ENCODE data around the gene PDIA2. TPM values are rescaled to one million over a fixed set of nuclear protein-coding genes. Genes with fewer than 3 reads are reported as not detected.
"Not testable (repeated sequence)": the region's sequence is repeated elsewhere in the genome, so short reads cannot be mapped to it uniquely, and the experiment has no call there.

Gene PDIA2
- total RNA-seq, 1 experiment from 2014 or later: not detected

DNA sequence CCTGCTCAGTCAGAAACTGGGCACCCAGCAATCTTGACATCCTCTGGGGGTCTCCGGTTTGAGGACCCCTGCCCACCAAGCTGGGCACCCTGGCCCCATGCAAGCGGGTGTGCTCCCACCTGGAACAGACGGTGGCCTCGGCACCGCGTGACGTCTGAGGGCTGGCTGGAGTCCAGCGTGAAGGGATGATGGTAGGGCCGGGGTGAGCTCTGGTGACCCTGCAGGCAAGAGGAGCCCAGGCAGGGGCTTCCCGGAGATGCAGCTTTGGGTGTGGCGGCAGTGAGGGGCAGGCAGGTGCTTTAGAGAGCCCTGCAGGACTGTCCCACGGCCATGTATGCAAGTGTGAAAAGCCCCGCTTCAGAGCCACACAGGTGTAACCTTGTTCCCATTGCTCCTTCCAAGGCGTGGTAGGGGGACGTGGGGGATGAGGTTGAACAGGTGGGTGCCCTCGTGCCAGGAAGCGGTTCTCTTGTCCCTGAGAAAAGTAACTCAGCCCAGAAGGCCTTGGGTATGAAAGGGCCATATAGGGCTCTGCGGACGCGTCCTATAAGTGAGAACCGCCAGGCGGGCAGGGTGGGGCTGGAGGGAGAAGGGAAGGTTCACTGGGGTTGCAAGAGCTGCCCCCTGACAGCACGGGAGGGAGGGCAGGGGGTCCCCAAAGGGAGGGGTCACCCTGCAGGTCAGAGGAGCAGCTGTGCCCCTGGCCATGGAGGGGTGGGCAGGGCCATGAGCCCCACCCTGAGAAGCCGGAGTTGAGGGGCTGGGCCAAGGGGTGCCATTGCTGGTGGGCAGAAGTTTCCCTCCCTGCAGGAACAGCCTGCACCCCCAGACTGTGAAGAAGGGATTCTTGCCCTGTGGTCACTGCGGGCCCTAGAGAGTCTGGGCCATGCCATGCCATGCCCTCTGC is 16.5 kb upstream of the PDIA2 start:
- Histone ChIP-seq H3K4me1 (ENCODE audit: insufficient read depth, low read length, poor library complexity, severe bottlenecking) (no peaks in the 10 kb centered on the region), H3K27me3 (replicated peaks; ENCODE audit: insufficient read depth, low read depth, low read length, poor library complexity) (no peaks in the 10 kb centered on the region), H3K9me3 (ENCODE audit: low read depth, low read length, poor library complexity, severe bottlenecking) (no peaks in the 10 kb centered on the region), H3K4me3 (ENCODE audit: low read depth, low read length, poor library complexity, severe bottlenecking) (no peak overlapping the region), H3K36me3 (ENCODE audit: insufficient read depth, low read length, poor library complexity, severe bottlenecking) (peaks cover 8% of the 10 kb centered on the region), H3K27ac (ENCODE audit: low read depth, low read length, poor library complexity, severe bottlenecking) (no peak overlapping the region)
- POLR2A ChIA-PET (ENCODE audit: low non-redundant PET): no interaction called here
- intact Hi-C loops (cut with micrococcal nuclease; ENCODE audit: unreplicated experiment): no loop called here
- no TSS peak for BruUV-seq (replicated peaks)
- no peak for DNase-seq (ENCODE audit: low spot score)
- TF ChIP-seq, protein P1, sequence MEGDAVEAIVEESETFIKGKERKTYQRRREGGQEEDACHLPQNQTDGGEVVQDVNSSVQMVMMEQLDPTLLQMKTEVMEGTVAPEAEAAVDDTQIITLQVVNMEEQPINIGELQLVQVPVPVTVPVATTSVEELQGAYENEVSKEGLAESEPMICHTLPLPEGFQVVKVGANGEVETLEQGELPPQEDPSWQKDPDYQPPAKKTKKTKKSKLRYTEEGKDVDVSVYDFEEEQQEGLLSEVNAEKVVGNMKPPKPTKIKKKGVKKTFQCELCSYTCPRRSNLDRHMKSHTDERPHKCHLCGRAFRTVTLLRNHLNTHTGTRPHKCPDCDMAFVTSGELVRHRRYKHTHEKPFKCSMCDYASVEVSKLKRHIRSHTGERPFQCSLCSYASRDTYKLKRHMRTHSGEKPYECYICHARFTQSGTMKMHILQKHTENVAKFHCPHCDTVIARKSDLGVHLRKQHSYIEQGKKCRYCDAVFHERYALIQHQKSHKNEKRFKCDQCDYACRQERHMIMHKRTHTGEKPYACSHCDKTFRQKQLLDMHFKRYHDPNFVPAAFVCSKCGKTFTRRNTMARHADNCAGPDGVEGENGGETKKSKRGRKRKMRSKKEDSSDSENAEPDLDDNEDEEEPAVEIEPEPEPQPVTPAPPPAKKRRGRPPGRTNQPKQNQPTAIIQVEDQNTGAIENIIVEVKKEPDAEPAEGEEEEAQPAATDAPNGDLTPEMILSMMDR (conservative IDR thresholded peaks at IDR 0.05; ENCODE audit: low read depth, low read length): no peak
- no peak for TF ChIP-seq EZH2 (IDR thresholded peaks at IDR 0.05; ENCODE audit: borderline replicate concordance, low read depth, low read length, poor library complexity, severe bottlenecking)
- CTCF ChIA-PET: no interaction called here

DNA sequence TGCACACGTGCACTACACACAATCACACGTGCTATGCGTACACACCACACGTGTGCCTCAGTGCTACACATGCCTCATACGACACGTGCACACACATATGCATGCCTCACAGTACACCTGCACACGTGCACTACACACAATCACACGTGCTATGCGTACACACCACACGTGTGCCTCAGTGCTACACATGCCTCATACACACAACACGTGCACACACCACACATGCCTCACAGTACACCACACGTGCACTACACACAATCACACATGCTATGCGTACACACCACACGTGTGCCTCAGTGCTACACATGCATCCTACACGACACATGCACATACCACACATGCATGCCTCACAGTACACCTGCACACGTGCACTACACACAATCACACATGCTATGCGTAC is 15.4 kb upstream of the PDIA2 start:
- intact Hi-C loops (cut with micrococcal nuclease; ENCODE audit: unreplicated experiment); H3K4me1 ChIP-seq (ENCODE audit: insufficient read depth, low read length, poor library complexity, severe bottlenecking); POLR2A ChIA-PET (ENCODE audit: low non-redundant PET); CTCF ChIA-PET; H3K36me3 ChIP-seq (ENCODE audit: insufficient read depth, low read length, poor library complexity, severe bottlenecking); BruUV-seq (replicated peaks); H3K9me3 ChIP-seq (ENCODE audit: low read depth, low read length, poor library complexity, severe bottlenecking); DNase-seq (ENCODE audit: low spot score); H3K27ac ChIP-seq (ENCODE audit: low read depth, low read length, poor library complexity, severe bottlenecking); H3K4me3 ChIP-seq (ENCODE audit: low read depth, low read length, poor library complexity, severe bottlenecking); H3K27me3 ChIP-seq (replicated peaks; ENCODE audit: insufficient read depth, low read depth, low read length, poor library complexity): not testable (repeated sequence)

DNA sequence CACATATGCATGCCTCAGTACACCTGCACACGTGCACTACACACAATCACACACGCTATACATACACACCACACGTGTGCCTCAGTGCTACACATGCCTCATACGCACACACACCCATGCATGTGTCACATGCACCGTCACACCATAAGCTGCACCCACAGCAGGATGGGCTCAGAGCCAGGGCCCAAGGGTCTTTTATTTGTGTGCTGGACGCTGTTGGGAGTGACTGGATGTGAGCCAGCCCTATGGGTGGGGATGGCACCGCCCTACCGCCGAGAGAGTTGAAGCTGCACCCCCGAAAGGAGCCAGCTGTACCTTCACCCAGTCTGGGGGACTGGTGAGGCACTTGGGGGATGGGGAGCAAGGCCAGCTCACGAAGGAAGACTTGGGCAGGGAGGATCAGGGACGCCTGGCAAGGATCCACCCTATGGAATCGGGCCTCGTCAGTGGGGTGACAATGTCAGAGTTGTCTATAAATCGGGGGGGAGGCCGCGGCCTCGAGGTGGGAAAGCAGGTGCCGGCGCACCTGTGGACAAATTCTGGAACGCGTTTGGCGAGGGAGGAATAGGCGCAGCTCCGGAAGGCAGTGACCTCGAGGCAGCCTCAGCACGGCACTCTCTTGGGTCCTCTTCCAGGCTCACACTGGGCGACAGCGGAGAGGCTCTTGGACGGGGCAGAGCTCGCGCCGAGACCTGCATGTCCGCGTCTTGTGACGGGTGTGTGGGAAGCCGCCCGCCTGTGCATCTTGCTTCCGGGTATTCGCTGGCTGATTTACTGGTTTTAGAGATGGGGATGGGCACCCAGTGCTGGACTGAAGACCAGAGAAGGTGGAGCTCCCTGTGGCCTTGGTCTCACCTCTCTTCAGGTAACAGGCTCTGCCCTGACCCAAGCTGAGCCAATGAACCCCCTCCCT is 14.6 kb upstream of the PDIA2 start:
- no peaks in the 10 kb centered on the region for H3K27me3 ChIP-seq (replicated peaks; ENCODE audit: insufficient read depth, low read depth, low read length, poor library complexity)
- H3K27ac ChIP-seq (ENCODE audit: low read depth, low read length, poor library complexity, severe bottlenecking): no peak overlapping the region
- TF ChIP-seq, protein P1 (conservative IDR thresholded peaks at IDR 0.05; ENCODE audit: low read depth, low read length): no peak
- TF ChIP-seq EZH2 (IDR thresholded peaks at IDR 0.05; ENCODE audit: borderline replicate concordance, low read depth, low read length, poor library complexity, severe bottlenecking): no peak
- no TSS peak for BruUV-seq (replicated peaks)
- POLR2A ChIA-PET (ENCODE audit: low non-redundant PET): no interaction called here
- DNase-seq (ENCODE audit: low spot score): no peak
- intact Hi-C loops (cut with micrococcal nuclease; ENCODE audit: unreplicated experiment): no loop called here
- H3K4me1 ChIP-seq (ENCODE audit: insufficient read depth, low read length, poor library complexity, severe bottlenecking): no peaks in the 10 kb centered on the region
- H3K4me3 ChIP-seq (ENCODE audit: low read depth, low read length, poor library complexity, severe bottlenecking): no peak overlapping the region
- no peaks in the 10 kb centered on the region for H3K9me3 ChIP-seq (ENCODE audit: low read depth, low read length, poor library complexity, severe bottlenecking)
- CTCF ChIA-PET: no interaction called here
- peaks cover 4% of the 10 kb centered on the region for H3K36me3 ChIP-seq (ENCODE audit: insufficient read depth, low read length, poor library complexity, severe bottlenecking)

Measured in A673 (cell line).